ENCODE measurements around the gene AHR.

AHR gene

GRCh38 chr7:17298102-17298839 is at the start of gene AHR:
AHR (plus strand) TSS chr7:17298652; CDS start chr7:17299265, 613 bp downstream.
- peak; percentile 96 for DNase-seq

GRCh38 chr7:17253885-17254284 is 44.6 kb upstream of the AHR start:
- DNase-seq: no peak

- DNase-seq: no peak
Measured at GRCh38 chr7:17255926-17256325, 42.5 kb upstream of the AHR start.

GRCh38 chr7:17256375-17256774 is 42.1 kb upstream of the AHR start:
- DNase-seq: no peak

- DNase-seq: no peak
Measured at GRCh38 chr7:17266565-17266964, 31.9 kb upstream of the AHR start.

GRCh38 chr7:17269341-17270221 is 28.9 kb upstream of the AHR start:
- DNase-seq: no peak

GRCh38 chr7:17274551-17275245 is 23.8 kb upstream of the AHR start:
- DNase-seq: no peak

GRCh38 chr7:17275749-17276671 is 22.4 kb upstream of the AHR start:
- no peak for DNase-seq

- no peak for DNase-seq
Measured at GRCh38 chr7:17279061-17279460, 19.4 kb upstream of the AHR start.

GRCh38 chr7:17289074-17289645 is 9.3 kb upstream of the AHR start:
- DNase-seq: no peak

- DNase-seq: no peak
Measured at GRCh38 chr7:17292843-17293242, 5.6 kb upstream of the AHR start.

- no peak for DNase-seq
Measured at GRCh38 chr7:17293481-17293880, 5.0 kb upstream of the AHR start.

GRCh38 chr7:17297243-17297642 is 1.2 kb upstream of the AHR start:
- DNase-seq: no peak

- peak; percentile 87 for DNase-seq
Measured at GRCh38 chr7:17298840-17299482, 509 bp downstream of the AHR start.

GRCh38 chr7:17299483-17299991 is 1.1 kb downstream of the AHR start:
- DNase-seq: peak; percentile 69

- no peak for DNase-seq
Measured at GRCh38 chr7:17300012-17300411, 1.6 kb downstream of the AHR start.

- no peak for DNase-seq
Measured at GRCh38 chr7:17300437-17300836, 2.0 kb downstream of the AHR start.

GRCh38 chr7:17301471-17302456 is 3.3 kb downstream of the AHR start:
- DNase-seq: peak; percentile 78

GRCh38 chr7:17302575-17303142 is 4.2 kb downstream of the AHR start:
- no peak for DNase-seq

- DNase-seq: peak; percentile 63
Measured at GRCh38 chr7:17304926-17305325, 6.5 kb downstream of the AHR start.
